Mucosa of descending colon (tissue), 3 donors: ENCODE data around the gene JMJD1C. TPM values are rescaled to one million over a fixed set of nuclear protein-coding genes. Genes with fewer than 3 reads are reported as not detected.
A peak's percentile ranks its signal among the peaks of the same experiment; 100 is the strongest.

ENCODE experiments used
- ATAC-seq: fragments of 200-7000 bp; cut with Tn5 transposase; one replicate; pipeline ENCODE4 v1.9.1; 2020; ENCODE audit warnings: mild to moderate bottlenecking, moderate library complexity
- DNase-seq, 3 donors: peaks; one replicate each; pipeline ENCODE4 v3.0.0-alpha.2; 2020
- H3K36me3 ChIP-seq: fragments of 200-600 bp; one replicate; pipeline ENCODE4 v1.8.0; 2021; ENCODE audit warnings: low read depth, mild to moderate bottlenecking
- H3K4me1 ChIP-seq: fragments of 200-600 bp; one replicate; pipeline ENCODE4 v1.8.0; 2021; ENCODE audit warnings: low read depth, mild to moderate bottlenecking
- H3K4me3 ChIP-seq: fragments of 200-600 bp; one replicate; pipeline ENCODE4 v1.8.0; 2021; ENCODE audit warnings: mild to moderate bottlenecking
- H3K9me3 ChIP-seq: fragments of 200-600 bp; one replicate; pipeline ENCODE4 v1.8.0; 2021; ENCODE audit warnings: mild to moderate bottlenecking
- intact Hi-C, 2 donors: fragments of 100-400 bp; cut with DNase I in 1 of 2; cut with micrococcal nuclease in 1 of 2; formaldehyde crosslinking; loops; one replicate each; pipeline versions ENCODE4 v1.11.0 to v1.11.1; 2022; cut with DNase I, micrococcal nuclease
- long read RNA-seq, 2 donors: library from polyadenylated mRNA; unstranded; transcript quantifications; one replicate each; pipeline ENCODE4 v2.0.0, GENCODE V29; 2019 to 2021
- total RNA-seq, 3 donors: library from RNA; stranded (reverse); fragmentation: NEBNext Ultra II Directional in 2 of 3; extraction: Animal tissue kit (Norgen Biotek cat#: 25700) in 2 of 3; gene quantifications; one replicate each; pipeline versions ENCODE4 v1.2.1 to v1.2.4, GENCODE V29; 2021 to 2023
- TF ChIP-seq, protein P1 (sequence below): fragments of 200-600 bp; IDR thresholded peaks from one replicate; pipeline ENCODE4 v1.8.0; 2022; ENCODE audit warnings: antibody characterized with exemption, mild to moderate bottlenecking
- donor health status: DM: no; HTN: no; CAD: no; lungs with moderate emphysema.
- donor health status: DM: no; HTN: no; CAD: no.
- donor health status: DM: no; HTN: yes; CAD: no.

JMJD1C gene, protein sequence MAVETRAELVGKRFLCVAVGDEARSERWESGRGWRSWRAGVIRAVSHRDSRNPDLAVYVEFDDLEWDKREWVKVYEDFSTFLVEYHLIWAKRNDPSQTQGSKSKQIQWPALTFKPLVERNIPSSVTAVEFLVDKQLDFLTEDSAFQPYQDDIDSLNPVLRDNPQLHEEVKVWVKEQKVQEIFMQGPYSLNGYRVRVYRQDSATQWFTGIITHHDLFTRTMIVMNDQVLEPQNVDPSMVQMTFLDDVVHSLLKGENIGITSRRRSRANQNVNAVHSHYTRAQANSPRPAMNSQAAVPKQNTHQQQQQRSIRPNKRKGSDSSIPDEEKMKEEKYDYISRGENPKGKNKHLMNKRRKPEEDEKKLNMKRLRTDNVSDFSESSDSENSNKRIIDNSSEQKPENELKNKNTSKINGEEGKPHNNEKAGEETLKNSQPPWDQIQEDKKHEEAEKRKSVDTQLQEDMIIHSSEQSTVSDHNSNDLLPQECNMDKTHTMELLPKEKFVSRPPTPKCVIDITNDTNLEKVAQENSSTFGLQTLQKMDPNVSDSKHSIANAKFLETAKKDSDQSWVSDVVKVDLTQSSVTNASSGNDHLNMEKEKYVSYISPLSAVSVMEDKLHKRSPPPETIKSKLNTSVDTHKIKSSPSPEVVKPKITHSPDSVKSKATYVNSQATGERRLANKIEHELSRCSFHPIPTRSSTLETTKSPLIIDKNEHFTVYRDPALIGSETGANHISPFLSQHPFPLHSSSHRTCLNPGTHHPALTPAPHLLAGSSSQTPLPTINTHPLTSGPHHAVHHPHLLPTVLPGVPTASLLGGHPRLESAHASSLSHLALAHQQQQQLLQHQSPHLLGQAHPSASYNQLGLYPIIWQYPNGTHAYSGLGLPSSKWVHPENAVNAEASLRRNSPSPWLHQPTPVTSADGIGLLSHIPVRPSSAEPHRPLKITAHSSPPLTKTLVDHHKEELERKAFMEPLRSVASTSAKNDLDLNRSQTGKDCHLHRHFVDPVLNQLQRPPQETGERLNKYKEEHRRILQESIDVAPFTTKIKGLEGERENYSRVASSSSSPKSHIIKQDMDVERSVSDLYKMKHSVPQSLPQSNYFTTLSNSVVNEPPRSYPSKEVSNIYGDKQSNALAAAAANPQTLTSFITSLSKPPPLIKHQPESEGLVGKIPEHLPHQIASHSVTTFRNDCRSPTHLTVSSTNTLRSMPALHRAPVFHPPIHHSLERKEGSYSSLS (N-terminal part only)
- 10 to 100 TPM; 54.1 to 83.8 (median 82.1) TPM for total RNA-seq
- long read RNA-seq, donor 1, partial matches to known transcripts, result 6 of 9 reads
- long read RNA-seq, donor 1, other reads (novel, unspliced or antisense), result 3 of 9 reads
- long read RNA-seq, donor 2, partial matches to known transcripts, result 7 of 19 reads
- long read RNA-seq, donor 2, other reads (novel, unspliced or antisense), result 11 of 19 reads

DNA sequence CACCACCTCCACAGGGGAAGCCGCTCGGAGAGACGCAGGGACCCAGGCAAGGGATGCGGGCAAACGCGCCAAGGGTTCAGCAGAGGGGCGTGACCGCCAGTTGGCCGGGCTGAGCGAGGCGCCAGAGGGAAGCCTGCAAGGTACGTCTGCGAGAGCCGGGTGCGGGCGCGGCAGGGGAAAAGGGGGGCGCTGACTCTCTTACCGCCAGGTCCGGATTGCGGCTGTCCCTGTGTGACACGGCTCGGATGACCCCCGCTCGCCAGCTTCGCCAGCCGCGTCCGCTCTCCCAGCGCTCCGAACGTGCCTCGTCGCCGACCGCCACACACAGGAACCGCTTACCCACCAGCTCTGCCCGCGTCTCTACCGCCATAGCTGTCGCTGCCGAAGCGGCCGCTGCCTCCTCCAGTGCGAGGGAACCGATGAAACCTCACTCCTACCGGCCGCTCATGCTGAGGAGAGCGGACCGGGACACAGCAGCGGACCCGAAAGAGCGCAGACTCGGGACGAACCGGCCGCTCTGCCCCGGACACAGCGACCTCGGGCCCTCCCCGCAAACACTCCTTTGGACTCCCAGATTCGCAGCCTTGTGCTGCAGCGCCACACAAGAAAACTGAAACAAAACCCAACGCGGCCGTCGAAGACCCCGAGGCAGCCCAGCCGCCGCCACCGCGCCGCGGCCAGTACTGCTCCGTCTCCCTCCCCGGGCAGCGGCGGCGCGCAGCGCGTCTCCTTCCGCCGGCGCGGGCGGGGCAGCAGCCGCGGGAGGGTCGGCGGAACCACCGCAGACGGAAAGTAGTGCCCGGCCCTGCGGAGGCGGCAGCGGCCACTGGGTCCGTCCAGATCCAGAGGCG lies at the start of gene JMJD1C:
JMJD1C (minus strand) TSS at position 685 of the 851 bp plus-strand sequence; CDS start at position 370, 315 bp downstream.
- H3K36me3 ChIP-seq, result no peaks in the 10 kb centered on the region
- H3K4me3 ChIP-seq, result peak within 1 kb of the TSS; percentile 82
- H3K9me3 ChIP-seq, result no peaks in the 10 kb centered on the region
- ATAC-seq (peak; percentile 94), DNase-seq (peak; percentile 80 to 89 (median 85))
- TF ChIP-seq, protein P1, sequence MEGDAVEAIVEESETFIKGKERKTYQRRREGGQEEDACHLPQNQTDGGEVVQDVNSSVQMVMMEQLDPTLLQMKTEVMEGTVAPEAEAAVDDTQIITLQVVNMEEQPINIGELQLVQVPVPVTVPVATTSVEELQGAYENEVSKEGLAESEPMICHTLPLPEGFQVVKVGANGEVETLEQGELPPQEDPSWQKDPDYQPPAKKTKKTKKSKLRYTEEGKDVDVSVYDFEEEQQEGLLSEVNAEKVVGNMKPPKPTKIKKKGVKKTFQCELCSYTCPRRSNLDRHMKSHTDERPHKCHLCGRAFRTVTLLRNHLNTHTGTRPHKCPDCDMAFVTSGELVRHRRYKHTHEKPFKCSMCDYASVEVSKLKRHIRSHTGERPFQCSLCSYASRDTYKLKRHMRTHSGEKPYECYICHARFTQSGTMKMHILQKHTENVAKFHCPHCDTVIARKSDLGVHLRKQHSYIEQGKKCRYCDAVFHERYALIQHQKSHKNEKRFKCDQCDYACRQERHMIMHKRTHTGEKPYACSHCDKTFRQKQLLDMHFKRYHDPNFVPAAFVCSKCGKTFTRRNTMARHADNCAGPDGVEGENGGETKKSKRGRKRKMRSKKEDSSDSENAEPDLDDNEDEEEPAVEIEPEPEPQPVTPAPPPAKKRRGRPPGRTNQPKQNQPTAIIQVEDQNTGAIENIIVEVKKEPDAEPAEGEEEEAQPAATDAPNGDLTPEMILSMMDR, result no peak
- H3K4me1 ChIP-seq, result peaks cover 8% of the 10 kb centered on the region
- intact Hi-C loops, result loop anchor here in 1 of 2 donors (10.0 kb wide), 1 partner anchor 159 kb away; no protein-coding TSS in a partner anchor

DNA sequence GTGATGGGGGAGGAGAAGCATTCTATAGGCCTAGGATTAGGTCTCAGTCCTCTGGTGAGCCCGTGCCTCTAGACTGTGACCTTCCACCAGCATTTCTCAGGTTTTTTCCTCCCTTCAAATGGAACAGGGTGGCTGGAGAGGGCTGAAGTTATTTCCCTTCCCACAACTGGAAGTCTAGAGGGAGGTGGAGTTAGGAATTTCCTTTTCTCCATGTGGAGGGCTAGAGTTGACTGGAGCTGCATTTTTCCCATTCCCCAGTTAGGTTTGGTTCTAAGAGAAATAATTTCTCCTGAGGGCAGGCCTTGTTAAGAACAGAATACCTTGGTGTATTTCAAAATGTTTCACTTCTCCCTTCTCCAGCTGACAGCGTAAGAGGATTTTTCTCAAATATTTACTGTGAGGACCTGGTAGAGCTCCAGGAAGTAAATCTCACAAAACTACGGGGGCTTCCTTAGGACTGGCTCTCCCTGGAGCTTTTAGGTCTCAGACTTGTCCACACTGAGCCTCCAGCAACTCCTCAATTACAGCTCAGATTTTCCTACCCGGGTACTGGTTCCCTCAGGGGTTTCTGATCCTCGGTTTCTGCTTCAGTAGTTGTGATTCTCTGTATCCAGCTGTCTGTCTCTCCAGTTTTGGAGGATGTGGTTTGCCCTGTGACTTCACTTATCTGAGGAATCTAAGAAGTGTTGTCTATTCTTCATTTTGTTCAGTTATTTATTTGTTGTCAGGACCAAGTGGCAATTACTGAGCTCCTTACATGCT lies 49.4 kb upstream of the JMJD1C start:
- Histone ChIP-seq H3K9me3 (no peaks in the 10 kb centered on the region), H3K4me3 (no peak overlapping the region), H3K36me3 (no peaks in the 10 kb centered on the region), H3K4me1 (no peaks in the 10 kb centered on the region)
- ATAC-seq, result no peak
- TF ChIP-seq, protein P1, result no peak
- intact Hi-C loops, result no loop called here
- peak in 1 of 3 donors; percentile 22 for DNase-seq

DNA sequence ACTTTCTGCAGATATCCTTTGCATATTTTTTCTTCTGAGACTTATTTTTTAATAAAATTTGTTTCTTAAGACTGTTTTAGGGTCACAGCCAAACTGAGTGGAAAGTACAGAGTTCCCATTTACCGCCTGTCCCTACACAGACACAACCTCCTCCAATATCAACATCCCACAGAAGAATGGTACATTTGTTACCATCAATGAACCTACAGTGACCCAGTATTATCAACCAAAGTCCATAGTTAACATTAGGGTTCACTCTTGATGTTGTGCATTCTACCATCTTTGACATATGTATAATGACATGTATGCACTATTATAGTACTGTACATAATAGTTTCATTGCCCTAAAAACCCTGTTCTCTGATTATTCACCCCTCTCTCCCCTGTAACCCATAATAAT lies 40.8 kb upstream of the JMJD1C start:
- no peak for DNase-seq
- H3K36me3 ChIP-seq, result no peaks in the 10 kb centered on the region
- TF ChIP-seq, protein P1, result no peak
- H3K4me3 ChIP-seq, result no peak overlapping the region
- peaks cover 2% of the 10 kb centered on the region for H3K9me3 ChIP-seq
- H3K4me1 ChIP-seq, result peaks cover 7% of the 10 kb centered on the region
- intact Hi-C loops, result no loop called here
- ATAC-seq, result no peak

DNA sequence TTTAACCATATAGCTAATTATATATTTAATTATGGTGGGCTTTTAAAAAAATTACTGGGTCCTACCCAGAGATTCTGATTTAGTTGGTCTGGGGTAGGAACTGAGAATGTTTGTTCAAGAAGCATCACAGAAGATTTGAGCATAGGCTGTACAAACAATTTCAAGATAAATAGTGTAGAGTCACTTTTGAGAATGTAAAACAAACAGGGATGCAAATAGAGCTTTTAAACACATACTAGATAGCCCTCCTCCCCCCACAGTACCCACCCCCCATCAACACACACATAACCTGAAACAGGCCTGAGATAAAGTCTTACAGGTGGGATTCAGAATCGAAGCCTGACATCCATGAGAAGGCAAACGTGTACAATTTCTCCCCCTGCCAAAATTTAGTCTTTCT lies 39.8 kb upstream of the JMJD1C start:
- no peak for ATAC-seq
- TF ChIP-seq, protein P1, result no peak
- intact Hi-C loops, result no loop called here

More for the DNA sequence above, 39.8 kb upstream of the JMJD1C start:
- Histone ChIP-seq H3K36me3 (no peaks in the 10 kb centered on the region), H3K4me1 (peaks cover 7% of the 10 kb centered on the region), H3K4me3 (no peak overlapping the region), H3K9me3 (peaks cover 2% of the 10 kb centered on the region)
- DNase-seq, result no peak
